Stimulated activated effector memory CD8-positive, alpha-beta T cell treated with anti-CD3 and anti-CD28 coated beads, Interleukin-12 subunit alpha, Interleukin-12 subunit beta, amount 100 ng/mL, for 72 hours (primary cell): ENCODE results near the gene PSAT1.

ENCODE experiments used
- ATAC-seq: fragments of 150-1000 bp; cut with Tn5 transposase; 2 replicates; pipeline ENCODE4 v1.10.0; 2021
- DNase-seq, 2 donors: peaks; one replicate each; pipeline ENCODE4 v3.0.0; 2021 to 2022; ENCODE audit warnings: low spot score in 2 of 2
- H3K27ac Mint-ChIP-seq: one replicate; pipeline ENCODE4 v1.8.0; 2022; ENCODE audit warnings: mild to moderate bottlenecking, mixed read lengths
- H3K36me3 Mint-ChIP-seq: one replicate; pipeline ENCODE4 v1.8.0; 2022; ENCODE audit warnings: mild to moderate bottlenecking, mixed read lengths
- H3K4me1 Mint-ChIP-seq: one replicate; pipeline ENCODE4 v1.8.0; 2022; ENCODE audit warnings: mixed read lengths
- H3K4me3 Mint-ChIP-seq: one replicate; pipeline ENCODE4 v1.8.0; 2022; ENCODE audit warnings: mild to moderate bottlenecking, mixed read lengths
- H3K9me3 Mint-ChIP-seq: one replicate; pipeline ENCODE4 v1.8.0; 2022; ENCODE audit warnings: mixed read lengths

Gene PSAT1

DNA sequence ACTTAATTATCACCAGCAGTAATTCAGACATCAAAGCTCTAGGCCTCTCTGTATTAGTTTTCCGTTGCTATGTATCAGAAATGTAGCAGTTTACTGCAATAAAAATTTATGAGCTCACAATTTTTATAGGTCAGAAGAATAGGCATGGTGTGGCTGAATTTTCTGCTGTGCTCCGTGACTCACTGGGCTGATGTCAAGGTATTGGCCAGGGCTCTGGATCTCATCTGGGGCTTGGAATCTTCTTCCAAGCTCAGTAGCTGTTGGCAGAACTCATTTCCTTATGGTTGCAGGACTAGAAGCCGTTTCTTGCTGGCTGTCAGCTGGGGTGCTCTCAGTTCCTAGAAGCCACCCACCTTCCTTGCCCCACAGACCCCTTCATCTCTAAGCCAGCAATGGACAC lies 66.3 kb downstream of the PSAT1 start:
- no peak overlapping the region for H3K27ac Mint-ChIP-seq
- H3K36me3 Mint-ChIP-seq = no peaks in the 10 kb centered on the region
- ATAC-seq (no peak), DNase-seq (no peak)
- H3K4me1 Mint-ChIP-seq = no peaks in the 10 kb centered on the region
- H3K4me3 Mint-ChIP-seq = no peak overlapping the region
- no peaks in the 10 kb centered on the region for H3K9me3 Mint-ChIP-seq

DNA sequence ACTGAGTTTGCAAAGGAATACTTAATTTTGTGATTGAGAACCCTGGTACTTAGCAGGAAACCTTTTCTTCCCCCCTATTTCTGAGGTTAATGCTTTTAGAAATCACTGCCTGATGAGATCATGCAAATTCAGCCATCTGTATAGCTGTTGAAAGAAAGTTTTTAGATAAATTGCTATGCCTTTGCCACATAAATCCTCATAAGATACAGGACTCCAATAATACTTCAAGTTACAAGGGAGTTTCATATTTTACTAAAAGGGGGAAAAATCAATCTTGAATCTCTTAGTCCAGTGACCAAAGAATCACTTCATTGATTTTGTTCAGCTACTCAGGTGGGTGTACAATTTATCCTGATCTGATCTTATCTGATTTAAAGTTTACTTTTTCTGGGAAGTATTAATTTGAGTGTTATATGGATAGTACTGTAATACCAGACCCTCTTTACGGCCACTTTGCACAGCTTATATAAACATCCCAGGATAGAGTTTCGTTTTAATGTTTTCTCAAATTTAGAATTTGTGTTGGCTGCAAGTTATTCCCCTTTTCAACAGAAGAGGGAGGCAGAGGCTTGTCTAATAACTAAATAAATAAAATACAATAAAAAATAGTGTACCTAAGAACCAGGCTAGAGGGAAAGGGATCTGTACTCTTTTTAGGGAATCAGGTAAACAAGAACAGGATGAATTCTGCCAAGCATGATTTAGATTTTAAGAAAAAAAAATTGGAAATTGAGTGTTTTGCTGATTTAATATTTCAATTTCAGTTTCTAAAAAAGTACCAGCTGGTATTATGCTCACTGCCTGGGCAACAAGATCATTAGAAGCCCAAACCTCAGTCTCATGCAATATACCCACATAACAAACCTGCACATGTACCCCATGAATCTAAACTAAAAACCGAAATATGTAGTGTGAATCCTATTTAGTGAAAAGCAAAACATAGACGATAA lies 69.1 kb downstream of the PSAT1 start:
- no peak for ATAC-seq
- no peak for DNase-seq
- Mint-ChIP-seq H3K4me1 (no peaks in the 10 kb centered on the region), H3K27ac (no peak overlapping the region), H3K36me3 (no peaks in the 10 kb centered on the region), H3K4me3 (no peak overlapping the region), H3K9me3 (no peaks in the 10 kb centered on the region)

DNA sequence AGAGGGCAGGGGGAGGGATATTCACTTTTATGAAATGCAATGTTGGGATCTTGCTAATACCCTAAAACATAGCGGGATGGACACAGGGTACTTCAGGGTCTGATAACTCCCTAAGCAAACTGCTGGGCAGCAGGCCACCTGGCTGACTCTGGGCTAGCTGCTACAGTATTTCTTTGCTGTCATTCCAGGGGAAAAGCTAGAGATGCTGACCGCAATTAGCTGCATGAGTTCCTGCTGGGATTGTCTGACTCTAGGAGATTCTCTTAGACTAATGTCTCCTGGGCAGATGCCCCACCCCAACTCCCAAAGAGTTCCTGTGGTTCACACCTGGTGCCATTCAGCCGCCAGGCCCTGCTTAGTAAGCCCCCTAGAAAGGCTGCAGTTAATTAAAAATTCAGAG lies 69.9 kb downstream of the PSAT1 start:
- ATAC-seq = no peak
- no peak for DNase-seq
- Mint-ChIP-seq H3K27ac (no peak overlapping the region), H3K9me3 (no peaks in the 10 kb centered on the region), H3K4me3 (no peak overlapping the region), H3K36me3 (no peaks in the 10 kb centered on the region), H3K4me1 (no peaks in the 10 kb centered on the region)

DNA sequence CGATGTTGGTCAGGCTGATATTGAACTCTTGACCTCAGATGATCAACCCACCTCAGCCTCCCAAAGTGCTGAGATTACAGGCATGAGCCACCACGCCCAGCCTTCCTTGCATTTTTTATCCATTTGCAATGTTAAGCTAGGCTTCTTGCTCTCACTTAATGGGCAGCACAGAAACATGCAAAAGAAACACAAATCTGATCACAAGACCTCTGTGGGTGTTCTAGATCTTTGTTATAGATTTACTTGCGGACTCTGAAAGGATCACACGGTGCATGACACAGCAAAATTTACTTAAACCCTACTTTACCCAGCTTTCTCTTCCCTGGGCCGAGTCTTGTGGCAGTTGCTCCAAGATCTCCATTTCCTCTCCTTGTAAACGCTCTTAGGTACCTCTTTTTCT lies 71.3 kb downstream of the PSAT1 start:
- Mint-ChIP-seq H3K4me3 (no peak overlapping the region), H3K27ac (no peak overlapping the region), H3K4me1 (no peaks in the 10 kb centered on the region), H3K9me3 (no peaks in the 10 kb centered on the region), H3K36me3 (no peaks in the 10 kb centered on the region)
- ATAC-seq = no peak
- no peak for DNase-seq

DNA sequence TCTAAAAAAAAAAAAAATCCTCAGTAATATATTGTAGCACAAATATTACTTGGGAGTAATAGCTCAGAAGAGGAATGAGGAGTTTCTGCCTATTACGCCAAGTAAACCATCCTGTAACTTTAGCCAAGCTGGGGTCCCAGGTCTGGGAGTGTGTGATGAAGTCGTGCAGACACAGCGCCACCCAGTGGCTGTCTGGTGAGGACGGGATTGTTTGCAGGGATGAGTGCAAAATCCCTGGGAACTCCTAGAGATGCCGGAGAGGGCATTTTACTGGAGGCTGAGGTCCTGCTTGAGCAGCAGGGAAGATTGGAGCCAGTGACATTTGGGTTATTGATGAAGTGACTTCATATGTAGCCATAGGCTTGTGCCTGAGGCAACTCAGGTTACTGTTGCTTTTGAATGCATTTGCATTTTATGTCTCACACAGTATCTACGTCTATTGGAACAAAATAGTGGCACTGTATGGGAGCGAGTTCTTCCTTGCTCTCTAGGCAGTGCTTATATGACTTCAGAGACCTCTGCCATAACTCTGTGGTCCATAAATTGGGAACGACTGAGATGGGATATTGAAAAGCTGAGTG lies 72.8 kb downstream of the PSAT1 start:
- DNase-seq (peak; percentile 31 to 67), ATAC-seq (peak; percentile 57)
- Mint-ChIP-seq H3K4me3 (no peak overlapping the region), H3K4me1 (no peaks in the 10 kb centered on the region), H3K9me3 (no peaks in the 10 kb centered on the region), H3K36me3 (no peaks in the 10 kb centered on the region), H3K27ac (no peak overlapping the region)

DNA sequence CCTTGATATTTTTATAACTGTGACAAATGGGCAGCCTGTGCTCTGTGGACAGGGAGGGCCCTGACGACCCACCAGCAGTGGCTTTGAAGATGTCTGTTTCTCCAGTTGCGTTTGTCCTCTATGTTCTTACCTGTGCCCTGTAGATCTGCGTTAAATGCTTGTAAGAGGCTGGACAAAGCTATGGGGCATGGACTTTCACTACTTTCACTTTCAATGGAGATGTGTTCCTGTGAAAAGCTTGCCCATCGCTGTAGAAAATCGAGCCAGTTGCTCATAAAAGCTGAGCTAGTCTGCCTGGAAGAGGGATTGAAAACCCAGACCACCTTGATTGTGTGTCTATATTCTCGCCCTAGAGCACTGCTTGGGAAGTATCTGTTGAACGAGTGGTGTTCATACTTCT lies 74.1 kb downstream of the PSAT1 start:
- no peaks in the 10 kb centered on the region for H3K36me3 Mint-ChIP-seq
- no peak overlapping the region for H3K4me3 Mint-ChIP-seq
- no peaks in the 10 kb centered on the region for H3K4me1 Mint-ChIP-seq
- no peak overlapping the region for H3K27ac Mint-ChIP-seq
- ATAC-seq (no peak), DNase-seq (no peak)
- no peaks in the 10 kb centered on the region for H3K9me3 Mint-ChIP-seq

DNA sequence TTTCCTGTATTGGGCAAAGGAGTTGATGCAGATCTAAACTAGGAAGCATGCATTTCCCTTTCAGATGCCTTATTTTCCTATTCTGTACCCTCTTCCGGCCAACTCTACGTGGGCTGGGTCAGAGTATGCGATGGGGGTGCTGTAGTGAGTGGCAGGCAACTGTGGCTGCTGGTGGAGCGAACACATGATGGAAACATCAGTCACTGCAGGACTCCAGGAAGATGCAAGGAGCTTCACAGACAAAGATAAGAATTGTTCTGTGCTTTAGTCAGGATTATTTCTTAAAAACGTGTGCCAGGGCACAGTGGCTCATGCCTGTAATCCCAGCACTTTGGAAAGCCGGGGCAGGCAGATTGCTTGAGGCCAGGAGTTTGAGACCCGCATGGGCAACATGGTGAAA lies 75.1 kb downstream of the PSAT1 start:
- no peak for ATAC-seq
- Mint-ChIP-seq H3K27ac (no peak overlapping the region), H3K9me3 (no peaks in the 10 kb centered on the region)

More for the DNA sequence above, 75.1 kb downstream of the PSAT1 start:
- Mint-ChIP-seq H3K4me1 (no peaks in the 10 kb centered on the region), H3K36me3 (no peaks in the 10 kb centered on the region), H3K4me3 (no peak overlapping the region)
- no peak for DNase-seq
